CD4-positive, alpha-beta memory T cell (primary cell): ENCODE measurements around the gene ZSCAN26. TPM values are rescaled to one million over a fixed set of nuclear protein-coding genes. Genes with fewer than 3 reads are reported as not detected.

Experiments used
- CTCF ChIA-PET: fragments of 350-600 bp; sonication (Branson Sonifier 250); formaldehyde crosslinking; loops from one replicate; lab custom pipeline; 2021; ENCODE audit warnings: inconsistent platforms; ENCODE audit not compliant: partially characterized antibody; lab: Charles Lee
- POLR2A ChIA-PET: fragments of 350-600 bp; sonication (Branson Sonifier 250); formaldehyde crosslinking; loops from one replicate; lab custom pipeline; 2021; ENCODE audit not compliant: partially characterized antibody; lab: Charles Lee
- DNase-seq, 5 donors: peaks; one replicate each; pipeline versions ENCODE4 v3.0.0 to v3.0.0-alpha.2; 2020 to 2022; ENCODE audit warnings: mixed read lengths in 1 of 5
- H3K27ac ChIP-seq: one replicate; pipeline ENCODE4 v1.7.0; 2013; ENCODE audit warnings: low read depth, low read length
- H3K27me3 ChIP-seq: 2 replicates; pipeline ENCODE4 v1.7.0; 2013; ENCODE audit warnings: mild to moderate bottlenecking, low read length, moderate library complexity; ENCODE audit not compliant: insufficient read depth
- H3K36me3 ChIP-seq: 2 replicates; pipeline ENCODE4 v1.7.0; 2013; ENCODE audit warnings: mild to moderate bottlenecking, low read length, moderate library complexity; ENCODE audit not compliant: insufficient read depth
- H3K4me1 ChIP-seq: 2 replicates; pipeline ENCODE4 v1.7.0; 2013; ENCODE audit warnings: mild to moderate bottlenecking, low read length, moderate library complexity; ENCODE audit not compliant: insufficient read depth
- H3K4me3 ChIP-seq, 2 donors: one replicate each; pipeline ENCODE4 v1.7.0; 2013; ENCODE audit warnings: low read length in 2 of 2, mild to moderate bottlenecking in 1 of 2
- H3K9me3 ChIP-seq, 2 donors: one replicate each; pipeline ENCODE4 v1.7.0; 2013; ENCODE audit warnings: low read length in 2 of 2, control low read depth in 1 of 2; ENCODE audit not compliant: control insufficient read depth in 1 of 2
- H3K27ac Mint-ChIP-seq, 7 donors: one replicate each; pipeline ENCODE4 v1.8.0; 2020 to 2021; ENCODE audit warnings: mixed read lengths in 7 of 7, mild to moderate bottlenecking in 6 of 7, inconsistent platforms in 3 of 7, moderate library complexity in 3 of 7
- H3K27me3 Mint-ChIP-seq, 2 donors: one replicate each; pipeline ENCODE4 v1.8.0; 2020 to 2021; ENCODE audit warnings: mixed read lengths in 2 of 2
- H3K36me3 Mint-ChIP-seq, 2 donors: one replicate each; pipeline ENCODE4 v1.8.0; 2020 to 2021; ENCODE audit warnings: mixed read lengths in 2 of 2, inconsistent platforms in 1 of 2, mild to moderate bottlenecking in 1 of 2
- H3K4me1 Mint-ChIP-seq, 4 donors: one replicate each; pipeline ENCODE4 v1.8.0; 2020 to 2021; ENCODE audit warnings: mixed read lengths in 4 of 4, mild to moderate bottlenecking in 1 of 4
- H3K4me3 Mint-ChIP-seq, 8 donors: one replicate each; pipeline ENCODE4 v1.8.0; 2020 to 2021; ENCODE audit warnings: mixed read lengths in 8 of 8, mild to moderate bottlenecking in 7 of 8, moderate library complexity in 6 of 8, inconsistent platforms in 3 of 8
- H3K9me3 Mint-ChIP-seq, 8 donors: one replicate each; pipeline ENCODE4 v1.8.0; 2020 to 2021; ENCODE audit warnings: mixed read lengths in 8 of 8, mild to moderate bottlenecking in 5 of 8, inconsistent platforms in 3 of 8, moderate library complexity in 1 of 8
- intact Hi-C: fragments of 100-400 bp; cut with micrococcal nuclease; formaldehyde crosslinking; loops from one replicate; pipeline ENCODE4 v1.15.1; 2023
- polyA plus RNA-seq, 2 donors: library from polyadenylated mRNA; unstranded; fragments of 300-500 nt; fragmentation: Illumina TruSeq; gene quantifications; one replicate each; pipeline ENCODE4 v1.2.3, GENCODE V29; 2021
- total RNA-seq, 2 experiments: library from RNA; stranded (reverse); gene quantifications; one replicate each; pipeline ENCODE4 v1.2.3, GENCODE V29; 2021

Gene ZSCAN26
- total and polyA plus RNA-seq, 4 experiments from 2014 or later = 13.1 to 26.5 (median 18.8) TPM

- Histone ChIP-seq H3K4me3 (no peak overlapping the region), H3K36me3 (peaks cover 23% of the 10 kb centered on the region), H3K27me3 (no peaks in the 10 kb centered on the region), H3K4me1 (peaks cover 18% of the 10 kb centered on the region), H3K9me3 (no peaks in the 10 kb centered on the region), H3K27ac (no peak overlapping the region)
- Mint-ChIP-seq H3K36me3 (peaks cover 23 to 35% of the 10 kb centered on the region in 2 donors), H3K4me3 (no peak overlapping the region), H3K4me1 (peaks cover 4 to 15% (median 11%) of the 10 kb centered on the region in 4 donors), H3K27ac (peak overlapping the region in 1 of 7 donors; percentile 66), H3K27me3 (no peaks in the 10 kb centered on the region), H3K9me3 (no peaks in the 10 kb centered on the region)
- POLR2A ChIA-PET = interaction anchor here (1.9 to 3.7 kb wide), 2 partner anchors 66 to 130 kb away, joined by 5 to 53 read pairs; partner anchors contain the start of genes ZKSCAN8 and ZSCAN31
- intact Hi-C loops = loop anchor here (5.0 kb wide), 1 partner anchor 127 kb away; the partner anchor contains the start of gene ZKSCAN8
- no peak for DNase-seq
- CTCF ChIA-PET = interaction anchor here (1.1 to 5.1 kb wide), 3 partner anchors 10 to 165 kb away, joined by 4 to 31 read pairs (median 9); no protein-coding TSS in a partner anchor
Observed at GRCh38 chr6:28269492-28269891, 2.5 kb downstream of the ZSCAN26 start.

GRCh38 chr6:28274888-28275287, 7.9 kb downstream of the ZSCAN26 start:
- intact Hi-C loops = no loop called here
- Mint-ChIP-seq H3K36me3 (peaks cover 47 to 69% of the 10 kb centered on the region in 2 donors), H3K27me3 (no peaks in the 10 kb centered on the region), H3K9me3 (peaks cover 0 to 5% (median 0%) of the 10 kb centered on the region in 8 donors), H3K4me3 (no peak overlapping the region), H3K4me1 (peaks cover 4 to 15% (median 5%) of the 10 kb centered on the region in 4 donors), H3K27ac (peak overlapping the region in 3 of 7 donors; percentile 7 to 85 (median 54))
- DNase-seq = no peak
- Histone ChIP-seq H3K9me3 (no peaks in the 10 kb centered on the region), H3K4me3 (no peak overlapping the region), H3K27me3 (no peaks in the 10 kb centered on the region), H3K4me1 (no peaks in the 10 kb centered on the region), H3K27ac (no peak overlapping the region), H3K36me3 (peaks cover 46% of the 10 kb centered on the region)
- POLR2A ChIA-PET = no interaction called here
- CTCF ChIA-PET = interaction anchor here (1.3 to 1.8 kb wide), 2 partner anchors 8 to 81 kb away, joined by 4 to 7 read pairs; partner anchors contain the start of gene ZSCAN26

DNA sequence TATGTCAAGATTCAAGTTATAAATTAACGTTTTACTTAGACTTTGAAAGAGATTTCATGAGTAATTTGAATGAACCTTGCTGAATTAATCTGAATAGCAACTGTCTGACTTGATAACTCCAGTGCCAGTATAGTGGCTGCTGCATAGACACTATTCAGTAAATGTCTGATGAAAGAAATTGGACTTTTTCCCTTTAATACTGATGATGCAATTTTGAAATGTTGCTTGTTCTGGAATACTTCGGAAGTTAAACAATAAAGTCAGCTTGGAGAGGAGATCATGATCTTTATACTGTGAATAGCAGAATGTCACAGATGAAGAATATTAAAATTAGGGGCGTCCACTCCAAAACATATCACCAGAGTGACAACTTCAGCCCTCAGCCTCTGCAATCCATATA, 10.8 kb downstream of the ZSCAN26 start:
- Histone ChIP-seq H3K27ac (no peak overlapping the region), H3K36me3 (peaks cover 34% of the 10 kb centered on the region), H3K27me3 (no peaks in the 10 kb centered on the region), H3K9me3 (no peaks in the 10 kb centered on the region), H3K4me1 (peaks cover 6% of the 10 kb centered on the region), H3K4me3 (no peak overlapping the region)
- CTCF ChIA-PET = no interaction called here
- Mint-ChIP-seq H3K9me3 (peaks cover 0 to 6% (median 2%) of the 10 kb centered on the region in 8 donors), H3K27ac (no peak overlapping the region), H3K4me3 (no peak overlapping the region), H3K36me3 (peaks cover 36 to 52% of the 10 kb centered on the region in 2 donors), H3K27me3 (peaks cover 10 to 11% of the 10 kb centered on the region in 2 donors), H3K4me1 (peaks cover 7 to 14% (median 9%) of the 10 kb centered on the region in 4 donors)
- intact Hi-C loops = no loop called here
- DNase-seq = no peak
- POLR2A ChIA-PET = interaction anchor here (0.6 to 1.4 kb wide), 3 partner anchors 10 to 70 kb away, joined by 3 to 4 read pairs (median 3); partner anchors contain the start of genes ZKSCAN4 and ZSCAN26

DNA sequence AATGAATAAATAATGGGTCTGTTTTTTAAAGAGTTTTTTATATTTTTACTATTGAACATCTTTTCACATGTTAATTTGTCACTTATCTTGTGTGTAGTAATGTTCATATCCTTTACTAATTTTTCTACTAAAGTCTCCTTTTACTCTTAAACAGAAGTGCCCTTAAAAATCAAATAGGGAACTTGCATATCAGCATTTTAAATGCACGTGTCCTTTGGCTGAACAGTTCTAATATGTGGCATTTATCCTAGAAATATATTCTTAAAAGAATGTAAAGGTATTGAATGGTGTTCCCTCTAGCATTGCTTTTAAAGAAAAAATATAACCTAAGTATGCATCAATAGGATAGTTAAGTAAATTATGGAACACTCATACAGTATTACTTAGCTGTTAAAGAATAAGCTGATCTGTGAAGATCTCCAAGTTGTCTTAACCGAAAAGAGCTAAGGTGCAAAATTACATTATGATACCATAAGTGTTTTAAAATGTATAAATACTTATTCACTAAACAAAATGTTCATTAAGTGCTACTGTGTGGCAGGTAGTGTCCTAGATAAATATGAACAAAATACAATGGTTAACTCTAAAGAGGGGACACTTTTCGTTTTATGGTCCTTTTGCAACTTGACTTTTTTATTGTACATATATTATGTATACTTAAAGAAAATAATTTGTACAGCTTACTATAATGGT, 13.8 kb downstream of the ZSCAN26 start:
- no peak overlapping the region for H3K4me3 ChIP-seq
- no peak for DNase-seq
- peaks cover 6% of the 10 kb centered on the region for H3K4me1 ChIP-seq
- peaks cover 12% of the 10 kb centered on the region for H3K36me3 ChIP-seq
- Mint-ChIP-seq H3K4me1 (peaks cover 4 to 8% (median 7%) of the 10 kb centered on the region in 4 donors), H3K36me3 (peaks cover 23 to 25% of the 10 kb centered on the region in 2 donors), H3K27ac (no peak overlapping the region), H3K4me3 (peak overlapping the region in 6 of 8 donors; percentile 63 to 78 (median 75)), H3K9me3 (peaks cover 0 to 14% (median 3%) of the 10 kb centered on the region in 8 donors), H3K27me3 (peaks cover 16 to 31% of the 10 kb centered on the region in 2 donors)
- H3K27ac ChIP-seq = no peak overlapping the region
- H3K27me3 ChIP-seq = no peaks in the 10 kb centered on the region
- intact Hi-C loops = no loop called here
- no peaks in the 10 kb centered on the region for H3K9me3 ChIP-seq
- CTCF ChIA-PET = interaction anchor here (1.2 to 2.4 kb wide), 3 partner anchors 28 to 176 kb away, joined by 3 to 10 read pairs (median 3); no protein-coding TSS in a partner anchor
- POLR2A ChIA-PET = interaction anchor here (1.0 to 1.9 kb wide), 2 partner anchors 13 to 29 kb away, joined by 6 to 15 read pairs; partner anchors contain the start of genes ZKSCAN4 and ZSCAN26

DNA sequence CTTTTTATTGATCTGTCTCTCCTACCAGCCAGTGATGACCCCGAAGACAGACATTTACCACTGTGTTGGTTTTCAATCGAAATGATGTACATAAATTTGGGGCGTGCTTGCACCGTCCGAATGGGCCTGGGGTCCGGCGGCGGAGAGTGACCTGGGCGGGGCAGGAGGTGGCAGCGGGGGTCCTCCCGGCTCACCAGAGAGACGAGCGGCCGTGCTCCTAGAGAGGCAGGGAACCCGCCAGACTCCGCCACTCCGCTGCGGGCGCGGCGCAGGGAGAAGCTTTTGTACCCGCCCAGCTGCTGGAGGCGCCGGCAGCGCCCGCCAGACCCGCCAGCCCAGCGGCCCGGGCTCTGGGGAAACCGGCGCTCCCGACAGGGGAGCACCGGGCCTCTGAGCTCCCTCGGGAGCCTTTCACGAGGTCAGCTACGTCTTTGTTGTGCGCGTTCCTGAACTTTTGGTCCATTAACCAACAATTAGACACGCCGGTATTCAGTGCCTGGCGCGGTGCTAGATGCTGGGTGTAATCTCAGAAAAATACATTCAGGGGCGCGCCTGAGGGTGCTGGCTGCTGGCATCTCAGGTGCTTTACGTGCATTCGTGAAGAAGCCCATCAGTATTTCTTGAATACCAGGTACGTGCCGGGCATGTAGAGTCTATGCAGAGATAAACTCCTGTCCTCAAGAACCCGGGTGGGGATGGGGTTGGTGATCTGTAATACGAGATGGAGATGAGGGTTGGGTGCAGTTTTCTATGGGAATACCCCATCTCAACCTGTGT, 14.5 kb downstream of the ZSCAN26 start, which contains the start of gene PGBD1:
Gene PGBD1, plus strand, starts transcription at position 285 of the 777 bp plus-strand sequence. CDS start 2,242 bp downstream, outside the sequence.
- Histone ChIP-seq H3K27ac (no peak within 1 kb of the TSS), H3K36me3 (peaks cover 5% of the 10 kb centered on the region), H3K4me1 (peaks cover 6% of the 10 kb centered on the region), H3K9me3 (no peaks in the 10 kb centered on the region), H3K4me3 (peak within 1 kb of the TSS in 1 of 2 donors; percentile 37), H3K27me3 (no peaks in the 10 kb centered on the region)
- peaks cover 16 to 31% of the 10 kb centered on the region in 2 donors for H3K27me3 Mint-ChIP-seq
- intact Hi-C loops = no loop called here
- H3K4me1 Mint-ChIP-seq = peaks cover 4 to 8% (median 7%) of the 10 kb centered on the region in 4 donors
- peak within 1 kb of the TSS; percentile 63 to 79 (median 75) for H3K4me3 Mint-ChIP-seq
- peaks cover 17 to 25% of the 10 kb centered on the region in 2 donors for H3K36me3 Mint-ChIP-seq
- H3K27ac Mint-ChIP-seq = peak within 1 kb of the TSS in 1 of 7 donors; percentile 28
- peaks cover 0 to 14% (median 3%) of the 10 kb centered on the region in 8 donors for H3K9me3 Mint-ChIP-seq
- CTCF ChIA-PET = interaction anchor here (1.2 to 2.4 kb wide), 2 partner anchors 28 to 74 kb away, joined by 3 to 10 read pairs; no protein-coding TSS in a partner anchor
- POLR2A ChIA-PET = interaction anchor here (1.0 to 1.9 kb wide), 2 partner anchors 14 to 29 kb away, joined by 6 to 15 read pairs; partner anchors contain the start of genes ZKSCAN4 and ZSCAN26
- DNase-seq = peak in 4 of 5 donors; percentile 18 to 40 (median 27)

DNA sequence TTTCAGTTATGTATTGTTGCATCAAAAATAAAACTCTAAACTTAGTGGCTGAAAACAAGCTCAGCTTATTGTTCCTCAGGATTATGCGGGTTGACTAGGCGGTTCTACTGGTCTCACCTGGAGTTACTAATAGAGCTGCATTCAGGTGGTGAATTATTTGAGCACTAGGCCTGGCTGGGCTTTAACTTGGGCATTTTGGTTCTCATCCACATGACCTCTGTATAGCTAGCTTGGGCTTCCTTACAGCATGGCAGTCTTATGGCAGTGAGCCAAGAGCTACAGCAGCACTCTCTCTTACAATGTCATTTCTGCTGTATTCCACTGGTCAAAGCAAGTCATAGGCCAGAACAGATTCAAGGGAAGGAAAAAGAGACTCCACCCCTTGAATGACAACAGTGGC, 16.0 kb downstream of the ZSCAN26 start:
- Histone ChIP-seq H3K36me3 (no peaks in the 10 kb centered on the region), H3K4me1 (peaks cover 6% of the 10 kb centered on the region), H3K27me3 (no peaks in the 10 kb centered on the region), H3K9me3 (no peaks in the 10 kb centered on the region), H3K27ac (no peak overlapping the region), H3K4me3 (no peak overlapping the region)
- ChIA-PET POLR2A (interaction anchor here (0.6 kb wide), 1 partner anchor 16 kb away, joined by 4 read pairs; the partner anchor contains the start of gene ZSCAN26), CTCF (interaction anchor here (0.6 to 2.3 kb wide), 2 partner anchors 73 to 1131 kb away, joined by 4 to 5 read pairs; no protein-coding TSS in a partner anchor)
- H3K4me1 Mint-ChIP-seq = peaks cover 4 to 8% (median 7%) of the 10 kb centered on the region in 4 donors
- intact Hi-C loops = no loop called here
- H3K9me3 Mint-ChIP-seq = peaks cover 0 to 14% (median 3%) of the 10 kb centered on the region in 8 donors
- peaks cover 16 to 39% of the 10 kb centered on the region in 2 donors for H3K27me3 Mint-ChIP-seq
- peaks cover 2 to 34% of the 10 kb centered on the region in 2 donors for H3K36me3 Mint-ChIP-seq
- peak overlapping the region in 2 of 8 donors; percentile 56 to 64 for H3K4me3 Mint-ChIP-seq
- H3K27ac Mint-ChIP-seq = no peak overlapping the region
- DNase-seq = no peak
